Omental fat pad (tissue), 4 donors: ENCODE results near the gene DNAH17. TPM values are rescaled to one million over a fixed set of nuclear protein-coding genes. Genes with fewer than 3 reads are reported as not detected.

ENCODE experiments used
- ATAC-seq: fragments of 150-250 bp; one replicate; pipeline ENCODE4 v1.9.1; 2016; ENCODE audit warnings: mild to moderate bottlenecking, moderate library complexity; ENCODE audit not compliant: low FRiP score
- DNase-seq: peaks from one replicate; pipeline ENCODE4 v3.0.0-alpha.2; 2019; ENCODE audit warnings: low spot score
- total RNA-seq, 4 donors: library from RNA; depleted of rRNA; stranded (reverse); fragments of >200 nt; gene quantifications; one replicate each; pipeline ENCODE4 v1.1.0, GENCODE V29; 2016
- TF ChIP-seq, protein P1 (sequence below), 3 donors: fragments of 450-650 bp; IDR thresholded peaks; one replicate each; pipeline ENCODE4 v1.5.1; 2016 to 2017; ENCODE audit warnings: antibody characterized with exemption in 3 of 3, mild to moderate bottlenecking in 3 of 3, moderate library complexity in 2 of 3

The DNAH17 gene
- total RNA-seq, 4 donors from 2014 or later: 0.24 to 1.4 (median 0.34) TPM

DNA sequence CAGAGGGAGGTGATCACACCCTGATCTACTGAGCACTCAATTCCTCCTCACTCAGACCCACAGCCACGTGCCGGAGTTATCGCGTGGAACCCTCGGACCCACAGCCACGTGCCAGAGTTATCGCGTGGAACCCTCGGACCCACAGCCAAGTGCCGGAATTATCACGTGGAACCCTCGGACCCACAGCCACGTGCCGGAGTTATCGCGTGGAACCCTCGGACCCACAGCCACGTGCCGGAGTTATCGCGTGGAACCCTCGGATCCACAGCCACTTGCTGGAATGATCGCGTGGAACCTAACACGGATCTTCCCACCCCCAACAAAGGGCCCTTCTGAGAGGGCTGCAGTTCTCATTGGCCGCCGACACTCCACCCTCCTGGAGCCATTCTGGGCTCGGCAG, 101.0 kb downstream of the DNAH17 start:
- no peak for DNase-seq
- TF ChIP-seq, protein P1, sequence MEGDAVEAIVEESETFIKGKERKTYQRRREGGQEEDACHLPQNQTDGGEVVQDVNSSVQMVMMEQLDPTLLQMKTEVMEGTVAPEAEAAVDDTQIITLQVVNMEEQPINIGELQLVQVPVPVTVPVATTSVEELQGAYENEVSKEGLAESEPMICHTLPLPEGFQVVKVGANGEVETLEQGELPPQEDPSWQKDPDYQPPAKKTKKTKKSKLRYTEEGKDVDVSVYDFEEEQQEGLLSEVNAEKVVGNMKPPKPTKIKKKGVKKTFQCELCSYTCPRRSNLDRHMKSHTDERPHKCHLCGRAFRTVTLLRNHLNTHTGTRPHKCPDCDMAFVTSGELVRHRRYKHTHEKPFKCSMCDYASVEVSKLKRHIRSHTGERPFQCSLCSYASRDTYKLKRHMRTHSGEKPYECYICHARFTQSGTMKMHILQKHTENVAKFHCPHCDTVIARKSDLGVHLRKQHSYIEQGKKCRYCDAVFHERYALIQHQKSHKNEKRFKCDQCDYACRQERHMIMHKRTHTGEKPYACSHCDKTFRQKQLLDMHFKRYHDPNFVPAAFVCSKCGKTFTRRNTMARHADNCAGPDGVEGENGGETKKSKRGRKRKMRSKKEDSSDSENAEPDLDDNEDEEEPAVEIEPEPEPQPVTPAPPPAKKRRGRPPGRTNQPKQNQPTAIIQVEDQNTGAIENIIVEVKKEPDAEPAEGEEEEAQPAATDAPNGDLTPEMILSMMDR (IDR thresholded peaks at IDR 0.05): no peak
- ATAC-seq: no peak

- ATAC-seq (no peak), DNase-seq (no peak)
- TF ChIP-seq, protein P1 (IDR thresholded peaks at IDR 0.05): no peak
These were observed 102.0 kb downstream of the DNAH17 start for GRCh38 chr17:78475211-78475610.

GRCh38 chr17:78474614-78475146, 102.5 kb downstream of the DNAH17 start:
- TF ChIP-seq, protein P1 (IDR thresholded peaks at IDR 0.05): no peak
- no peak for DNase-seq
- no peak for ATAC-seq

DNA sequence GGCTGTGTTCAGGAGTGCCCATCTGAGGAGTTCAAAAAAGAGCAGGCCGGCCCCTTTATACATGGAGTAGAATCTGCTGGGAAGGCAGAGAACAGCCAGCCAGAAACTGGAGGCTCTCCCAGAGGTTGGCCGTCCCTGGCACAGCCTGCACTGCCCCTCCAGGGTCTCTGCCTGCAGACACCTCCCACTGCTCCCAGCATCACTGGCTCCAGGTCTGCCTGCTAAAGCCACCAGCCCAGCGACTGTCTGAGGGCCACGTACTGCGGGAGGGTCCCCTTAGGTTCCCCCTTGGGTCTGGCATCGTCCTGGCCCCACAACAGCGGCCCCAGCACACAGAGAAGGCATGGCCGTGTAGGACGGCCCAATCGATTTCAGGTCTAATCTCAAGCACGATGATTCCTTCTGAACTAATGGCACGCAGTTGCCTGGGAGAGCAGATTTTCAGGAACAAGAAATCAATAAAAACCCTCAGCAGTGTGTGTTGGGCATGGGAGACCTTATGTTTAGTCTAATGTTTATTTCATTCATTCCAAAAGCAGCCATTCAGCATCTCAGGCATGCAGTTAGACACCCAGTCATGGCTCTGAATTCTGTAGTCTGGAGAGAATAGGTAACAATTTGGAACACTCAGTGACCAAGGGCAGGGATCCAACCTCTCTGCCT, 103.1 kb downstream of the DNAH17 start:
- ATAC-seq (no peak), DNase-seq (no peak)
- TF ChIP-seq, protein P1 (IDR thresholded peaks at IDR 0.05): no peak

GRCh38 chr17:78472035-78472905, 104.9 kb downstream of the DNAH17 start:
- TF ChIP-seq, protein P1 (IDR thresholded peaks at IDR 0.05): no peak
- ATAC-seq (no peak), DNase-seq (no peak)

DNA sequence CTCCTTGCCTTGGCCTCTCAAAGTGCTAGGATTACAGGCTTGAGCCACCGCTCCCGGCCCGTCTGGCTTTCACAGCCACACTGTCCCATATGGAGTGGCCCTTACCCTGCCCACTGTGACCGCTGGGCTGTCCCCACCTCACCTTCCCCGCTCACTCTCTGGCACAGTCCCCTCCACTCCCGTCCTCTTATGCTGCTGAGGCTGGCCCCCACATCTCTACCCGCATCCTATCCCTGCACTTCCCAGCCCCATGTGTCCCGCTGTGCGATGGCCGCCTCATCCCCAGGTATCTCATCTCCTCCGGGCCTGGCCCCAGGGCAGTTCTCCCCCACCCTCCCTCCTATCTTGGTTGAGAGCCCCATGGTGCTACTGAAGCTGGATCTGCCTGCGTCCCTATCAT, 105.6 kb downstream of the DNAH17 start:
- DNase-seq: no peak
- TF ChIP-seq, protein P1 (IDR thresholded peaks at IDR 0.05): no peak
- ATAC-seq: no peak
